Mesendoderm (in vitro differentiated cells): ENCODE data around the gene PLEKHA8.

ENCODE experiments used
- DNase-seq: peaks from one replicate; pipeline ENCODE4 v3.0.0; 2013
- H2AK5ac ChIP-seq: 2 replicates; pipeline ENCODE4 v1.6.1; 2013; ENCODE audit warnings: low read length, inconsistent platforms
- H2BK120ac ChIP-seq: 2 replicates; pipeline ENCODE4 v1.6.1; 2013; ENCODE audit warnings: low read depth, mild to moderate bottlenecking, low read length, moderate library complexity, mixed read lengths
- H2BK15ac ChIP-seq: replicated peaks from 2 replicates; pipeline ENCODE4 v1.6.1; 2013; ENCODE audit warnings: low read depth, mild to moderate bottlenecking, moderate library complexity
- H2BK5ac ChIP-seq: 2 replicates; pipeline ENCODE4 v1.6.1; 2013; ENCODE audit warnings: low read length, inconsistent platforms
- H3K18ac ChIP-seq: 2 replicates; pipeline ENCODE4 v1.6.1; 2013; ENCODE audit warnings: mild to moderate bottlenecking, low read length, mixed read lengths
- H3K23ac ChIP-seq: one replicate; pipeline ENCODE4 v1.6.1; 2013; ENCODE audit warnings: low read length
- H3K27ac ChIP-seq: 2 replicates; pipeline ENCODE4 v1.5.1; 2013; ENCODE audit warnings: low read depth, mild to moderate bottlenecking, inconsistent platforms, low read length, moderate library complexity
- H3K27me3 ChIP-seq: 2 replicates; pipeline ENCODE4 v1.6.1; 2013; ENCODE audit warnings: low read length, control low read depth, mild to moderate bottlenecking, inconsistent platforms; ENCODE audit not compliant: insufficient read depth, poor library complexity
- H3K36me3 ChIP-seq: 2 replicates; pipeline ENCODE4 v1.6.1; 2013; ENCODE audit warnings: low read length, inconsistent platforms; ENCODE audit not compliant: control insufficient read depth, insufficient read depth
- H3K4ac ChIP-seq: one replicate; pipeline ENCODE4 v1.6.1; 2013; ENCODE audit warnings: low read depth, mild to moderate bottlenecking, low read length, moderate library complexity
- H3K4me1 ChIP-seq: 2 replicates; pipeline ENCODE4 v1.6.1; 2013; ENCODE audit warnings: low read depth, low read length, inconsistent platforms; ENCODE audit not compliant: control insufficient read depth
- H3K4me2 ChIP-seq: 2 replicates; pipeline ENCODE4 v1.6.1; 2013; ENCODE audit warnings: low read length
- H3K4me3 ChIP-seq: 2 replicates; pipeline ENCODE4 v1.5.1; 2013; ENCODE audit warnings: mild to moderate bottlenecking, low read length
- H3K56ac ChIP-seq: one replicate; pipeline ENCODE4 v1.6.1; 2013; ENCODE audit warnings: low read length
- H3K79me1 ChIP-seq: 2 replicates; pipeline ENCODE4 v1.6.1; 2013; ENCODE audit warnings: low read length, inconsistent platforms
- H3K79me2 ChIP-seq: 2 replicates; pipeline ENCODE4 v1.6.1; 2013; ENCODE audit warnings: mild to moderate bottlenecking, low read length; ENCODE audit not compliant: control insufficient read depth, insufficient read depth
- H3K9ac ChIP-seq: 2 replicates; pipeline ENCODE4 v1.6.1; 2013; ENCODE audit warnings: low read length, inconsistent platforms
- H4K5ac ChIP-seq: one replicate; pipeline ENCODE4 v1.6.1; 2013; ENCODE audit warnings: low read length
- H4K8ac ChIP-seq: one replicate; pipeline ENCODE4 v1.6.1; 2013; ENCODE audit warnings: low read depth, mild to moderate bottlenecking, control low read depth, low read length, moderate library complexity
- WGBS: extraction: QIAGEN DNeasy Blood & Tissue Kit; methylation state at CpG from one replicate; pipeline ENCODE4 v1.1.7; 2013; ENCODE audit warnings: low lambda C conversion rate, missing lambda C conversion rate; ENCODE audit not compliant: insufficient coverage; ENCODE audit errors: extremely low coverage; 5-methylcytosine and 5-hydroxymethylcytosine counted together

PLEKHA8 gene

DNA sequence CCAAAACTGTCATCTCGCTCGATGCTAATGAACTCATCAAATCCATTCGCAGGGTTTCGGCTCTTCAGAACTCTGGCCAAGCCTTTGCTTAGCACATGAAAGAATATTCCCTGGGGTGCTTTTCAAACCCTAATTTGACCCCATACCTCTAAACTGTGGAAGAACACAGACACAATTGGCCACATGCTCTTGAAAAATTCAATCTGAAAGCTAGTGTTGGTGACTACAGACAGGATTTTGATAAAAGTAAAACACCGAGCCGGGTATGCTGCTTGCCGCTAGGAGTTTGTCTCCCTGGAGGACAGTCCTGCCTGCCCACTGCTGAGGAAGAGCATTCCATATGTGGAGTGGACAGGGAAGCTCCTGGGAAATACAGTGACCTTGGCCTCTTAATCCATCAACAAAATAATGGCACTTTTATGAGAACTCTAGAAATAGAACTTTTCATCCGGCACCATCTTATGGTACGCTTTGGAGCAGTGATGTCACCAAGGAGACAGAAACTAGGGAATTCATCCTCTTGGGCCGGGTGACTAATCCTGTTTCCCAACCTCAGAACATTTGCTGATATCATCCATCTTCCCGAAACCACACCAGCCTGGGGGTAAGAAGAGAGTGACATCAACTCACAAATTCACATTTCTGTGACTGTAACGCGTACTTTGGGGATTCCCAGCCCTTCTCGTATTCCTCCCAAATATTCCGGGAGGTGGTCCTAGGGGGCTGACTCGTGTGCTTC, 140.8 kb downstream of the PLEKHA8 start:
- H3K4me3 ChIP-seq = no peak overlapping the region
- no peaks in the 10 kb centered on the region for H3K79me1 ChIP-seq
- no peaks in the 10 kb centered on the region for H3K4me1 ChIP-seq
- no peak overlapping the region for H2BK120ac ChIP-seq
- no peaks in the 10 kb centered on the region for H3K79me2 ChIP-seq
- H3K23ac ChIP-seq = no peak overlapping the region
- no CpG with 5 or more reads among the region's 16 CpGs for WGBS
- no peaks in the 10 kb centered on the region for H3K36me3 ChIP-seq
- H4K5ac ChIP-seq = no peak overlapping the region
- H2AK5ac ChIP-seq = no peak overlapping the region
- H3K56ac ChIP-seq = no peak overlapping the region
- no peak overlapping the region for H3K18ac ChIP-seq
- H2BK15ac ChIP-seq = no peak overlapping the region
- DNase-seq = peak; percentile 51
- H3K9ac ChIP-seq = no peak overlapping the region
- H3K27ac ChIP-seq = no peak overlapping the region
- H3K4me2 ChIP-seq = no peak overlapping the region
- no peak overlapping the region for H3K4ac ChIP-seq
- no peak overlapping the region for H2BK5ac ChIP-seq
- no peak overlapping the region for H4K8ac ChIP-seq
- no peaks in the 10 kb centered on the region for H3K27me3 ChIP-seq

DNA sequence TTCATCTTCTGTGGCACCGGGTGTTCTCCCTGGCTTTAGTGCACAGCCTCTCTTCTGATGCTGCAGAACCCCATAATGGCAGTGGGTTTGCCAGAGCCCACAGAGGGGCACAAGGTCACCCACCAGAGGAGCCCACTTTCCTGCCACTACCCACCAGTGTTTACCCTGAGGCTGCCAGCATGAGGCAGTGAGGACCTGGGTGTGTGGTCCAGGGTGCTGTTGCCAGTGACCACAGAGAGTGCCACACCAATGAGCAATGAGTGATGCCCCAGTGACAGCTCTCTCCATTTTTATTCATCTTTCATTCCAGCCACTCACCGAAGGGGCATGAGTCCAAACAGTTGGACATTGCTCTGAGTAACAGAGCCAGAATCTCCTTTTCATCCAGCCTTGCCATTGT, 141.4 kb downstream of the PLEKHA8 start:
- no peak overlapping the region for H3K27ac ChIP-seq
- H3K4me1 ChIP-seq = no peaks in the 10 kb centered on the region
- no peak overlapping the region for H4K8ac ChIP-seq
- H2AK5ac ChIP-seq = no peak overlapping the region
- no peak overlapping the region for H3K4ac ChIP-seq
- no peak overlapping the region for H3K23ac ChIP-seq
- DNase-seq = no peak
- no peak overlapping the region for H2BK5ac ChIP-seq
- no peak overlapping the region for H4K5ac ChIP-seq
- no peak overlapping the region for H2BK120ac ChIP-seq
- no peak overlapping the region for H3K4me3 ChIP-seq
- no peak overlapping the region for H2BK15ac ChIP-seq
- no peaks in the 10 kb centered on the region for H3K79me2 ChIP-seq
- no peak overlapping the region for H3K9ac ChIP-seq
- no peak overlapping the region for H3K18ac ChIP-seq
- H3K27me3 ChIP-seq = no peaks in the 10 kb centered on the region
- H3K56ac ChIP-seq = no peak overlapping the region
- WGBS = no CpG with 5 or more reads among the region's 2 CpGs
- no peak overlapping the region for H3K4me2 ChIP-seq
- no peaks in the 10 kb centered on the region for H3K36me3 ChIP-seq
- H3K79me1 ChIP-seq = no peaks in the 10 kb centered on the region

- no peak for DNase-seq
- WGBS = no CpG with 5 or more reads among the region's 6 CpGs
- no peaks in the 10 kb centered on the region for H3K27me3 ChIP-seq
- H3K36me3 ChIP-seq = no peaks in the 10 kb centered on the region
- H4K8ac ChIP-seq = no peak overlapping the region
- no peak overlapping the region for H3K4me3 ChIP-seq
- H2BK5ac ChIP-seq = no peak overlapping the region
- H3K56ac ChIP-seq = no peak overlapping the region
- no peak overlapping the region for H2BK15ac ChIP-seq
- H2AK5ac ChIP-seq = no peak overlapping the region
- H3K9ac ChIP-seq = no peak overlapping the region
- no peaks in the 10 kb centered on the region for H3K79me2 ChIP-seq
- no peaks in the 10 kb centered on the region for H3K79me1 ChIP-seq
- H3K4ac ChIP-seq = no peak overlapping the region
- no peak overlapping the region for H3K4me2 ChIP-seq
- no peak overlapping the region for H4K5ac ChIP-seq
- H3K4me1 ChIP-seq = no peaks in the 10 kb centered on the region
- no peak overlapping the region for H3K23ac ChIP-seq
- H3K27ac ChIP-seq = no peak overlapping the region
- no peak overlapping the region for H2BK120ac ChIP-seq
- H3K18ac ChIP-seq = no peak overlapping the region
Measured at GRCh38 chr7:30170476-30171205, 142.4 kb downstream of the PLEKHA8 start.

DNA sequence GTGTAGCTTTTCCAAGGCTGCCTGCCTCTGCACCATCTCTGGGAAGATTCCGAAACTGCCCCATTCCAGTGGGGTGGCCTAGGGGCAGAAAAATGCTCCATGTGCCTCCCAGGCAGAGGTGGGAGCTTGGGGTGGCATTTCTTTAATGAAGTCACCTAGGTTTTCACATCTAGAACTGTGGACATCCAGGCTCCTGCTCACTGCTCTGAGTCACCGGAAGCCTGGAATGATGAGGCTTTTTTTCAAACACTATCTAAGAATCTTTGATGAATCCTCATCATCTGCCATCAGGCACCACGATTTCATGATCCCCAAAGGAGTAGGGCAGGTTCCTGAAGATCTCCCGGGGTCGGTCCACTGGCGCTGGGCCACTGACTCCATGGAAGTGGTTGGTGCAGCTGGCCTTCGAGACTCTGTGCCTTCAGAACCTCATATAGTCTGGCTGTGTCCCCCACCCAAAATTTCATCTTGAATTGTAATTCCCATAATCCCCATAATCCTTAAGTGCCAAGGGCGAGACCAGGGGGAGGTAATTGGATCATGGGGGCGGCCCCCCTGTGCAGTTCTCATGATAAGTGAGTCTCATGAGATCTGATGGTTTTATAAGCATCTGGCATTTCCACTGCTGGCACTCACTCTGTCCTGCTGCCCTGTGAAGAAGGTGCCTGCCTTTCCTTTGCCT, 143.7 kb downstream of the PLEKHA8 start:
- Histone ChIP-seq H3K27ac (no peak overlapping the region), H3K4me1 (no peaks in the 10 kb centered on the region), H3K18ac (no peak overlapping the region), H2BK120ac (no peak overlapping the region), H2BK15ac (no peak overlapping the region), H3K79me2 (no peaks in the 10 kb centered on the region), H4K5ac (no peak overlapping the region), H3K27me3 (no peaks in the 10 kb centered on the region), H2BK5ac (no peak overlapping the region), H3K4ac (no peak overlapping the region), H3K4me3 (no peak overlapping the region), H3K36me3 (no peaks in the 10 kb centered on the region), H3K9ac (no peak overlapping the region), H3K79me1 (no peaks in the 10 kb centered on the region), H3K4me2 (no peak overlapping the region), H3K56ac (no peak overlapping the region), H3K23ac (no peak overlapping the region), H2AK5ac (no peak overlapping the region), H4K8ac (no peak overlapping the region)
- DNase-seq = no peak
- no CpG with 5 or more reads among the region's 9 CpGs for WGBS

DNA sequence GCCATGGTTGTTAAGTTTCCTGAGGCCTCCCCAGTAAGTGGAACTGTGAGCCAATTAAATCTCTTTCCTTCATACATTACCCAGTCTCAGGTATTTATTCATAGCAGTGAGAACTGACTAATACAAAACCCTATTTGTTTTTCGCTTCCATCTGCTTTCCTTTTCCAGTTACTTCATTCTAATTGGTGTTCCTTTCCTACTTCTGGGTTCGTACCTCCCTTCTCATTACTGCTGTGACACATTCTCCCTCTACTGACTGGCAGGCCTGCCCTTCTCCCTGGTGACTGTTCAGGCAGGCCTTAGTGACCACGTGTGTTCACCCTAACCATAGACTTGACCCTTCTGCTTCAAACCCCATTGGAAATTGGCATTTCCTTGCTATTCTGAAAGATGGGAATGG, 144.2 kb downstream of the PLEKHA8 start:
- no peak overlapping the region for H3K4me3 ChIP-seq
- H3K4me2 ChIP-seq = no peak overlapping the region
- no peak overlapping the region for H4K5ac ChIP-seq
- H3K79me2 ChIP-seq = no peaks in the 10 kb centered on the region
- no peak overlapping the region for H4K8ac ChIP-seq
- no peaks in the 10 kb centered on the region for H3K36me3 ChIP-seq
- H3K4me1 ChIP-seq = no peaks in the 10 kb centered on the region
- no CpG with 5 or more reads among the region's 3 CpGs for WGBS
- H3K56ac ChIP-seq = no peak overlapping the region
- no peak overlapping the region for H3K9ac ChIP-seq
- no peak overlapping the region for H3K23ac ChIP-seq
- DNase-seq = no peak
- H3K27me3 ChIP-seq = no peaks in the 10 kb centered on the region
- no peak overlapping the region for H2BK15ac ChIP-seq
- no peak overlapping the region for H2AK5ac ChIP-seq
- H3K79me1 ChIP-seq = no peaks in the 10 kb centered on the region
- H3K27ac ChIP-seq = no peak overlapping the region
- H3K4ac ChIP-seq = no peak overlapping the region
- H2BK5ac ChIP-seq = no peak overlapping the region
- H3K18ac ChIP-seq = no peak overlapping the region
- no peak overlapping the region for H2BK120ac ChIP-seq
